BE2C (cell line): Measurements from ENCODE around the gene SCP2.

ENCODE experiments used
- DNase-seq: peaks from one replicate; pipeline ENCODE4 v3.0.0-alpha.2; 2020
- H3K27me3 ChIP-seq: fragments of 250-450 bp; sonication (Bioruptor Pico); 2 replicates; pipeline ENCODE4 v1.5.1; 2020; ENCODE audit warnings: mild to moderate bottlenecking
- H3K36me3 ChIP-seq: fragments of 250-450 bp; sonication (Bioruptor Pico); 2 replicates; pipeline ENCODE4 v1.5.1; 2020; ENCODE audit warnings: mild to moderate bottlenecking
- H3K4me1 ChIP-seq: fragments of 250-450 bp; sonication (Bioruptor Pico); 2 replicates; pipeline ENCODE4 v1.5.1; 2020
- H3K4me3 ChIP-seq: 2 replicates; pipeline ENCODE4 v1.5.1; 2011; ENCODE audit warnings: low read depth, low read length
- H3K9me3 ChIP-seq: fragments of 250-450 bp; sonication (Bioruptor Pico); 2 replicates; pipeline ENCODE4 v1.5.1; 2020
- CTCF ChIP-seq: IDR thresholded peaks from 2 replicates; pipeline ENCODE4 v1.5.1; 2012; ENCODE audit warnings: mild to moderate bottlenecking, low read depth, low read length

Gene SCP2

GRCh38 chr1:53071915-53072314 is 144.8 kb downstream of the SCP2 start:
- TF ChIP-seq CTCF, result no peak
- Histone ChIP-seq H3K36me3 (no peaks in the 10 kb centered on the region), H3K4me3 (no peak overlapping the region), H3K4me1 (no peaks in the 10 kb centered on the region), H3K27me3 (no peaks in the 10 kb centered on the region), H3K9me3 (no peaks in the 10 kb centered on the region)
- no peak for DNase-seq

GRCh38 chr1:53073287-53073686 is 146.2 kb downstream of the SCP2 start:
- no peaks in the 10 kb centered on the region for H3K9me3 ChIP-seq
- no peak for DNase-seq

DNA sequence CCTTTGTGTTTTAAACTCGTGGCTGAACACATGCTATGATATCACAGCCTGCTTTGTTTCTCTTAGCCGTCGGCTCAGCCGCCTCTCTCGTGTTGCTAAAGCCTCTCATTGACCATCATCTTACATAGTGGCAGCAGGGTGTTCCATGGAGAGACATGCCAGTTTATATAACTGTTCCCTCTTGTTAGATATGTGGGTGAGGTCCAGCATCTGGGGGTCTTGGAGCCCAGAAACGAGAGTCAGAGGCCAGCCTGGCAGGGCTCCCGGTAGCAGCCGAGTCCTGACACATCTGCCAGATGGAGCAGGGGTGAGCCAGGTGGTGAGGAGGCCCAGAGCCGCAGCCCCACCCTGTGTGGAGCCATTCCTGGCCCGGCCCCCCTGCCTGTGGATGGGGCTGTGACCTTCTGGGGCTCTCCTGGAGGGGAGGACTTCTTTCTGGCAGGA is 146.8 kb downstream of the SCP2 start:
- H3K4me3 ChIP-seq, result no peak overlapping the region
- no peaks in the 10 kb centered on the region for H3K36me3 ChIP-seq
- no peaks in the 10 kb centered on the region for H3K9me3 ChIP-seq
- H3K27me3 ChIP-seq, result no peaks in the 10 kb centered on the region
- no peaks in the 10 kb centered on the region for H3K4me1 ChIP-seq
- DNase-seq, result no peak
- TF ChIP-seq CTCF, result no peak

More at GRCh38 chr1:53073287-53073686, 146.2 kb downstream of the SCP2 start:
- Histone ChIP-seq H3K27me3 (no peaks in the 10 kb centered on the region), H3K4me3 (no peak overlapping the region), H3K4me1 (no peaks in the 10 kb centered on the region), H3K36me3 (no peaks in the 10 kb centered on the region)
- no peak for TF ChIP-seq CTCF

GRCh38 chr1:53074313-53075154 is 147.5 kb downstream of the SCP2 start:
- Histone ChIP-seq H3K27me3 (no peaks in the 10 kb centered on the region), H3K9me3 (no peaks in the 10 kb centered on the region), H3K4me1 (no peaks in the 10 kb centered on the region), H3K36me3 (no peaks in the 10 kb centered on the region), H3K4me3 (no peak overlapping the region)
- no peak for TF ChIP-seq CTCF
- no peak for DNase-seq

DNA sequence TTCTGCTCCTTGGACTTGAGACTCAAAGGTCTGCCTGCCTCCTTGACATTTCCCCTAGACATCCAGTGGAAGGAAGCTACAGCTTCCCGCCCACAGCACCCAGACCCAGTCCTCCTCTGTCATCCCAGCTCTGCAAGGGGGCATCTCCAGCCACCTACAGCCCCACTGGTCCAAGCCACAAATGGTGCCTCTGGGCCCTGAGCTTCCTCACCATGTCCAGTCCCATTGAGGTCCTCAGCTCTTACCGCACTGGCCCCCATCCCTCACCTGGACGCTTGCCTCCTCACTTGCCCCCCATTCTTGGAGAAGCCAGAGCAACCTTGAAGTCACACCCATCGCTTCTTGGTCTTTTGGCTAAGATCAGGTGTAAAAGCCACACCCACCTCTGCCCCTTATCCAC is 148.1 kb downstream of the SCP2 start:
- Histone ChIP-seq H3K9me3 (no peaks in the 10 kb centered on the region), H3K4me3 (no peak overlapping the region)
- no peak for TF ChIP-seq CTCF

GRCh38 chr1:53075761-53076163 is 148.7 kb downstream of the SCP2 start:
- H3K4me1 ChIP-seq, result no peaks in the 10 kb centered on the region
- no peaks in the 10 kb centered on the region for H3K36me3 ChIP-seq
- H3K9me3 ChIP-seq, result no peaks in the 10 kb centered on the region
- no peak overlapping the region for H3K4me3 ChIP-seq
- no peak for DNase-seq
- no peak for TF ChIP-seq CTCF
- no peaks in the 10 kb centered on the region for H3K27me3 ChIP-seq

More for the DNA sequence above, 148.1 kb downstream of the SCP2 start:
- no peaks in the 10 kb centered on the region for H3K4me1 ChIP-seq
- no peaks in the 10 kb centered on the region for H3K36me3 ChIP-seq
- no peak for DNase-seq
- no peaks in the 10 kb centered on the region for H3K27me3 ChIP-seq
